Heart left ventricle (tissue), 13 donors: Measurements from ENCODE around the gene JCHAIN.

Experiments
- POLR2A ChIP-seq, 2 donors: fragments of 450-650 bp; IDR thresholded peaks; one replicate each; pipeline ENCODE4 v1.6.1; 2017; ENCODE audit warnings: antibody characterized with exemption in 2 of 2, mild to moderate bottlenecking in 2 of 2, moderate library complexity in 2 of 2
- TF ChIP-seq, protein P1 (sequence below), 12 donors: fragments of 200-600 bp; sonication (generic) in 4 of 12; IDR thresholded peaks; one replicate each; pipeline versions ENCODE4 v1.5.0 to v1.8.0; 2018 to 2022; ENCODE audit warnings: antibody characterized with exemption in 12 of 12, mild to moderate bottlenecking in 5 of 12
- donor health status: ischemic (EF 13 %, LVEDD 7.1; RV severe dilation, severe dysfunction).
- donor health status: DM: no; HTN: yes; CAD: no.
- donor health status: DM: no; HTN: no; CAD: no.
- donor health status: ischemic (EF 25% LVEDD 6.9; RV normal size, moderate dysfunction).
- donor health status: ischemic (EF 25% LVEDD 5.7; RV mildly dilated, moderate dysfunction).
- donor health status: ischemic (EF 35%, LVEDD 5.7; RV mildly dilated, moderate dysfunction).
- donor health status: nonischemic (EF 11% LVEDD 7.7; RV severe dilation, severe dysfunction).
- donor health status: DM: yes; HTN: yes; CAD: no.
- donor health status: PGD.
- donor health status: ischemic (EF 29% LVEDD 5.4; RV normal size, mild dysfunction).
- donor health status: nonischemic (EF 23%, LVEDD 6.1; RV moderate dilation, normal function).

DNA sequence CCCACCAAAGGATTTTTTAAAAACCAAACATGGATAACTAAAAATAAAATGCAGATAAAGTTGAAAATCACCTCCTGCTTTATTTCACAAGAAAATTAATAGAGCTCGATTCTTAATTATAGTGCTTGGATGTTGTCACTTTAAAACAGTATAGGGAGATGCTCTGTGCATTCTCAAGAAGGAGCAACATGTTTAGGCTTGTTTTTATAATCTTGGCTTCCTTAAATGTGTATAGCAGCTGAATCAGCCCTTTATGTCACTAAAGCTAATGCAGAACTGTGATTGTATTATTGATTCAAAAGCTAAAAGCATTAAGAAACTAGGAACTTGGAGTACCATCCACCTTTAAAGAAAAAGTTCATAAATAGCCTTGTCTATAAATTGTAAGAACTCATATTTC is 35.0 kb upstream of the JCHAIN start:
- TF ChIP-seq, protein P1, sequence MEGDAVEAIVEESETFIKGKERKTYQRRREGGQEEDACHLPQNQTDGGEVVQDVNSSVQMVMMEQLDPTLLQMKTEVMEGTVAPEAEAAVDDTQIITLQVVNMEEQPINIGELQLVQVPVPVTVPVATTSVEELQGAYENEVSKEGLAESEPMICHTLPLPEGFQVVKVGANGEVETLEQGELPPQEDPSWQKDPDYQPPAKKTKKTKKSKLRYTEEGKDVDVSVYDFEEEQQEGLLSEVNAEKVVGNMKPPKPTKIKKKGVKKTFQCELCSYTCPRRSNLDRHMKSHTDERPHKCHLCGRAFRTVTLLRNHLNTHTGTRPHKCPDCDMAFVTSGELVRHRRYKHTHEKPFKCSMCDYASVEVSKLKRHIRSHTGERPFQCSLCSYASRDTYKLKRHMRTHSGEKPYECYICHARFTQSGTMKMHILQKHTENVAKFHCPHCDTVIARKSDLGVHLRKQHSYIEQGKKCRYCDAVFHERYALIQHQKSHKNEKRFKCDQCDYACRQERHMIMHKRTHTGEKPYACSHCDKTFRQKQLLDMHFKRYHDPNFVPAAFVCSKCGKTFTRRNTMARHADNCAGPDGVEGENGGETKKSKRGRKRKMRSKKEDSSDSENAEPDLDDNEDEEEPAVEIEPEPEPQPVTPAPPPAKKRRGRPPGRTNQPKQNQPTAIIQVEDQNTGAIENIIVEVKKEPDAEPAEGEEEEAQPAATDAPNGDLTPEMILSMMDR (IDR thresholded peaks at IDR 0.05) = no peak
- no peak for TF ChIP-seq POLR2A (IDR thresholded peaks at IDR 0.05)
